ENCODE measurements around the gene ABI3.

Gene ABI3

GRCh38 chr17:49196520-49196919 lies 14.0 kb upstream of the ABI3 start:
- FAIRE-seq (no peak), DNase-seq (ENCODE audit: insufficient read length, low spot score) (no peak)

- FAIRE-seq (no peak), DNase-seq (ENCODE audit: insufficient read length, low spot score) (no peak)
Measured at GRCh38 chr17:49197346-49197998, 13.0 kb upstream of the ABI3 start.

- FAIRE-seq = no peak
Measured at GRCh38 chr17:49198211-49198610, 12.3 kb upstream of the ABI3 start.

GRCh38 chr17:49200423-49201083 lies 10.0 kb upstream of the ABI3 start:
- FAIRE-seq (no peak), DNase-seq (ENCODE audit: insufficient read length, low spot score) (no peak)

More at GRCh38 chr17:49198211-49198610, 12.3 kb upstream of the ABI3 start:
- no peak for DNase-seq (ENCODE audit: insufficient read length, low spot score)

GRCh38 chr17:49201481-49201927 lies 9.0 kb upstream of the ABI3 start:
- no peak for FAIRE-seq
- no peak for DNase-seq (ENCODE audit: insufficient read length, low spot score)

GRCh38 chr17:49203796-49204195 lies 6.7 kb upstream of the ABI3 start:
- FAIRE-seq (no peak), DNase-seq (ENCODE audit: insufficient read length, low spot score) (no peak)

GRCh38 chr17:49204516-49204915 lies 6.0 kb upstream of the ABI3 start:
- FAIRE-seq = no peak
- DNase-seq (ENCODE audit: insufficient read length, low spot score) = no peak

- DNase-seq (ENCODE audit: insufficient read length, low spot score) = no peak
Measured at GRCh38 chr17:49209061-49209571, 1.4 kb upstream of the ABI3 start.

GRCh38 chr17:49213399-49213798 lies 2.9 kb downstream of the ABI3 start:
- FAIRE-seq = peak; percentile 99

More at GRCh38 chr17:49209061-49209571, 1.4 kb upstream of the ABI3 start:
- FAIRE-seq = no peak

GRCh38 chr17:49213847-49214246 lies 3.3 kb downstream of the ABI3 start:
- no peak for FAIRE-seq

More at GRCh38 chr17:49213399-49213798, 2.9 kb downstream of the ABI3 start:
- DNase-seq (ENCODE audit: insufficient read length, low spot score) = no peak

GRCh38 chr17:49214676-49215360 lies 4.3 kb downstream of the ABI3 start:
- FAIRE-seq = peak; percentile 82
- no peak for DNase-seq (ENCODE audit: insufficient read length, low spot score)

More at GRCh38 chr17:49213847-49214246, 3.3 kb downstream of the ABI3 start:
- DNase-seq (ENCODE audit: insufficient read length, low spot score) = no peak

GRCh38 chr17:49216482-49216881 lies 6.0 kb downstream of the ABI3 start:
- DNase-seq (ENCODE audit: insufficient read length, low spot score) (no peak), FAIRE-seq (peak; percentile 57)

- DNase-seq (ENCODE audit: insufficient read length, low spot score) (no peak), FAIRE-seq (peak; percentile 59)
Measured at GRCh38 chr17:49216953-49217650, 6.6 kb downstream of the ABI3 start.

GRCh38 chr17:49217651-49218413 lies 7.3 kb downstream of the ABI3 start:
- FAIRE-seq = peak; percentile 97
- DNase-seq (ENCODE audit: insufficient read length, low spot score) = peak; percentile 82

GRCh38 chr17:49218941-49219913 lies 8.7 kb downstream of the ABI3 start:
- FAIRE-seq = peak; percentile 96

GRCh38 chr17:49219987-49220386 lies 9.5 kb downstream of the ABI3 start:
- FAIRE-seq = no peak
- no peak for DNase-seq (ENCODE audit: insufficient read length, low spot score)

More at GRCh38 chr17:49218941-49219913, 8.7 kb downstream of the ABI3 start:
- no peak for DNase-seq (ENCODE audit: insufficient read length, low spot score)

- DNase-seq (ENCODE audit: insufficient read length, low spot score) = no peak
- no peak for FAIRE-seq
Measured at GRCh38 chr17:49223168-49223516, 12.6 kb downstream of the ABI3 start.

- FAIRE-seq (peak; percentile 86), DNase-seq (ENCODE audit: insufficient read length, low spot score) (no peak)
Measured at GRCh38 chr17:49223517-49224197, 13.2 kb downstream of the ABI3 start.

All from GM19239 (cell line).